NCI-H1436 treated with DMSO at 0.1 percent for 48 hours (cell line): Measurements from ENCODE around the gene SLC22A8.
"Not testable (repeated sequence)": the region's sequence is repeated elsewhere in the genome, so short reads cannot be mapped to it uniquely, and the experiment has no call there.

ENCODE experiments used
- DNase-seq: peaks from one replicate; lab custom pipeline; 2025; lab: John Stamatoyannopoulos, UW

The SLC22A8 gene

GRCh38 chr11:63015521-63016215, at the start of gene SLC22A8:
TSS of gene SLC22A8 (minus strand) at chr11:63015841. CDS start at chr11:63014958, 883 bp downstream.
- DNase-seq = no peak

- DNase-seq = not testable (repeated sequence)
Observed at GRCh38 chr11:63046203-63046602, 30.6 kb upstream of the SLC22A8 start.

- DNase-seq = no peak
Observed at GRCh38 chr11:63042596-63042995, 27.0 kb upstream of the SLC22A8 start.

- no peak for DNase-seq
Observed at GRCh38 chr11:63032457-63032856, 16.8 kb upstream of the SLC22A8 start.

- no peak for DNase-seq
Observed at GRCh38 chr11:63023841-63024648, 8.4 kb upstream of the SLC22A8 start.

- no peak for DNase-seq
Observed at GRCh38 chr11:63023222-63023814, 7.7 kb upstream of the SLC22A8 start.

GRCh38 chr11:63022441-63022840, 6.8 kb upstream of the SLC22A8 start:
- no peak for DNase-seq

- DNase-seq = no peak
Observed at GRCh38 chr11:63020671-63021291, 5.1 kb upstream of the SLC22A8 start.

GRCh38 chr11:63019506-63019905, 3.9 kb upstream of the SLC22A8 start:
- no peak for DNase-seq

GRCh38 chr11:63017306-63017974, 1.8 kb upstream of the SLC22A8 start:
- no peak for DNase-seq

- no peak for DNase-seq
Observed at GRCh38 chr11:63014408-63015055, 1.1 kb downstream of the SLC22A8 start.

GRCh38 chr11:63012839-63013238, 2.8 kb downstream of the SLC22A8 start:
- no peak for DNase-seq

GRCh38 chr11:63012430-63012829, 3.2 kb downstream of the SLC22A8 start:
- no peak for DNase-seq

- no peak for DNase-seq
Observed at GRCh38 chr11:63010934-63011439, 4.7 kb downstream of the SLC22A8 start.

- DNase-seq = no peak
Observed at GRCh38 chr11:63007920-63008319, 7.7 kb downstream of the SLC22A8 start.

GRCh38 chr11:63001456-63001855, 14.2 kb downstream of the SLC22A8 start:
- DNase-seq = no peak

- no peak for DNase-seq
Observed at GRCh38 chr11:62999649-63000048, 16.0 kb downstream of the SLC22A8 start.

GRCh38 chr11:62999156-62999555, 16.5 kb downstream of the SLC22A8 start:
- no peak for DNase-seq

GRCh38 chr11:62996271-62996670, 19.4 kb downstream of the SLC22A8 start:
- no peak for DNase-seq

- no peak for DNase-seq
Observed at GRCh38 chr11:62994775-62995174, 20.9 kb downstream of the SLC22A8 start.

GRCh38 chr11:62988276-62988675, 27.4 kb downstream of the SLC22A8 start:
- no peak for DNase-seq
